ENCODE data around the gene LIMK1.
"Not testable (repeated sequence)": the region's sequence is repeated elsewhere in the genome, so short reads cannot be mapped to it uniquely, and the experiment has no call there.

The LIMK1 gene

DNA sequence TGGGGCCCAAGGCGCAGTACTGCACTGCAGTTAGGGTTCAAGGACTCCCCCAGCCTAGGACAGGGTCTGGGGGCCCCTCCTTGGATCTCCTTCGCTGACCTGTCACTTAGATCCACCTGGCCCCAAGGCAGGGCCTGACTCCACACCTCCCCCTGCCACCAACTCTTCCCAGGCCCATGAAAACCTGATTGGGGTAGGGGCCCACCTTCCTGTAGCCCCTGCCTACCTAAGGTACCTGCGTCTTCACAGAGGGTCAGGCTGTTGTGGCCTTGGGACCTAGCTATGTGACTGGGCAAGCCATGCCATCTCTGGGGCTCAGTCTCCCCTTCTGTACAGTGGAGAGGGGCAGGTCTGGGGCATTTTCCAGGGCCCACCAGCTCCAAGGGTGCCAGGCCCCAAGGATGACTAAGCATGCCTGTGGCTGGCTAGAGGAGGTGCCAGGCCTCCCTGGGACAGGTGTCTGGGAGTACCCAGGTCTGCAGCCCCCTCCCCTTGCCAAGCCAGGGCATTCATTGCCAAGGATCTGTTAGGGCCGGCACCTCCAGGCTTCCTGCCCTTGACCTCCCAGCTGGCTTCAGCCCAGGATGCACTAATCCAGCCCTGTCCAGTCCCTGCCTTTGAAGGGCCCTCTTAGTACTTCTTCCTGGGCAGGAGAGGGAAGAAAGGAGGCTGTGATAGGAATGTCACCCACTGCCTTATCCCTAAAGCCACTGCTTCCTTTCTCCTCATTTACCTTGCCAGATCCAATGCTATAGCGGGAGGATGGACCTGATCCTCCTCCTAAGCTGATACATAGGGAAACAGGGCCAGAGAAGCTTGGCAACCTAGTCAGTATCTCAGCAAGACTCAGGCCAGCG, 1.3 kb downstream of the LIMK1 start:
- DNase-seq, result no peak

GRCh38 chr7:74087791-74088453, 4.3 kb downstream of the LIMK1 start:
- DNase-seq, result no peak

- DNase-seq, result no peak
Measured at GRCh38 chr7:74092321-74092963, 8.8 kb downstream of the LIMK1 start.

DNA sequence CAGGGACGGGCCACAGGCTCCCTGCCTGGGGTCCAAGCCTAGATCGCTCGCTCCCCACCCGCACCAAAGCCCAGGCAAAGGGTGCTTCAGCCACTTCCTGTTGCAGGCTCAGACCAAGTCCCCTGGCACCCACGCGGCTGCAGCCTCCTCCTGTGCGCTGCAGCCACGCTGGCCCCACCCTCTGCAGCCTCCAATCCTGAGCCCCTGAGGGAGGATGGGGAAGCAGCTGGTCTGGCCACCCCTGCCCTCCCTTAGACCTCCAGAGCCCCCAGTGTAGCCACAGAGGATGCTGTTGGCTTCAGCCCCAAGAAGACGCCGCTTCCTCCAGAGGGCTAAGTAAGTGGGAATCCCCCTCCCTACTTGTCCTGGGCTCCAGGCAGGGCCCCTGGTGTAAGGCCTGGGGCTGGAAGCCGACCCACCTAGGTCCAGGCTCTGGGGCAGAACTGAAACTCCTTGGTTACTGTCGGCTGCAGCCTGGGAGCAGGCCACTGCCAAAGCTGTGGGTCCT, 9.4 kb downstream of the LIMK1 start:
- DNase-seq, result no peak

- no peak for DNase-seq
Measured at GRCh38 chr7:74093671-74094223, 10.1 kb downstream of the LIMK1 start.

- DNase-seq, result peak; percentile 79
Measured at GRCh38 chr7:74094224-74095101, 10.9 kb downstream of the LIMK1 start.

DNA sequence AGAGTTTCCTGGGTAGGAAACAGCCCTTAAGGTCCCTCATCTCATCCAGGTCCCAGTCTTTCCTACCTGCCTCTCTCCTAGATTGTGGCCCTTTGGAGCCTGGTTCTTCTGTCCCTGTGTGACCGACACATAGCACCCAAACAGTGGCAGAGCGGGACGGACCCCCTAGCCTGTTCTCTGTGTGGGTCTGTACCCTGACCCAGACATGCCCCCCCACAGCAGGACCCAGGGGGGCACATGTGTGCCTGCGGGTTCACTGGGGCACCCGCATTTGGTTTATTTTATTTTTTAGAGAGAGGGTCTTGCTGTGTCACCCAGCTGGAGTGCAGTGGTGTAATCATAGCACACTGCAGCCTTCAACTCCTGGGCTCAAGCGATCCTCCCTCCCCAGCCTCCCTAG, 11.5 kb downstream of the LIMK1 start:
- no peak for DNase-seq

DNA sequence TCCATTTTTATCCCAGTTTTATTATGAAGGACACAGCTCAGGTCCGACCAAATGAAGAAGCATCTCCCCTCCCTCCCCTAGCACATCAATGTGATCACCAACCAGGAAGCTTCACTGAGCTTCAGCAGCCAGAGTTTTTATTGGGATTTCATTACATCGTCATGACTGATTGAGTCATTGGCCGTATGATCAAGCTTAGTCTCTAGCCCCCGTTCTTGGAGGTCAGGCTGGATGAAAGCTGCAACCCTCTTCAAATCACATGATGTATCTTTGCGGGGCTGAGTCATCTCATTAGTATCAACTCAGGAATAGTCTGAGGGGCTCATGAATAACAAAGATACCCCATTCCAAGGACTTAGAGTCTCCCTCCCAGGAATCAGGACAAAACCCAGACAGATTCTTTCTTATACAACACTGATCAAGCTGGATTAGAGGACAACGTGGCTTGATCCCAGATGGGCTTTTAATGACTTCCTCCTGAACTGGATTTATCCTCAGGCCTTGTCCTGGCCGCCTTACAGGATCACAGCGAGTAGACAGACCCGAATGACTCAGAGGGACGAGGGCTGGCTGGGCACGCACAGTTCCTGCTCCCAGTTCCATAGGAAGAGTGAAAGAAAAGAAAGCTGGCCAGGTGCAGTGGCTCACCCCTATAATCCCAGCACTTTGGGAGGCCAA, 14.5 kb downstream of the LIMK1 start:
- no peak for DNase-seq

DNA sequence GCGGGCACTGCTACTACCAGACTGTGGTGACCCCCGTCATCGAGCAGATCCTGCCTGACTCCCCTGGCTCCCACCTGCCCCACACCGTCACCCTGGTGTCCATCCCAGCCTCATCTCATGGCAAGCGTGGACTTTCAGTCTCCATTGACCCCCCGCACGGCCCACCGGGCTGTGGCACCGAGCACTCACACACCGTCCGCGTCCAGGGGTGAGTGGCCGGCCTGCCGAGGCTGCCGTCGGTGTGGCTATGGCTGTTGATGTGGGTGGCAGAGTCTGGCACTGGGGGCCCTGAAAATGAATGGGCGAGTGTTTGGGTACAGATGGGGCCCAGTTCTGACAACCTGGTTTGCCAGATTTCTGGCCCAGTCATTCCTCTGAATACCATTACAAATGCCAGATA, 15.4 kb downstream of the LIMK1 start:
- no peak for DNase-seq

DNA sequence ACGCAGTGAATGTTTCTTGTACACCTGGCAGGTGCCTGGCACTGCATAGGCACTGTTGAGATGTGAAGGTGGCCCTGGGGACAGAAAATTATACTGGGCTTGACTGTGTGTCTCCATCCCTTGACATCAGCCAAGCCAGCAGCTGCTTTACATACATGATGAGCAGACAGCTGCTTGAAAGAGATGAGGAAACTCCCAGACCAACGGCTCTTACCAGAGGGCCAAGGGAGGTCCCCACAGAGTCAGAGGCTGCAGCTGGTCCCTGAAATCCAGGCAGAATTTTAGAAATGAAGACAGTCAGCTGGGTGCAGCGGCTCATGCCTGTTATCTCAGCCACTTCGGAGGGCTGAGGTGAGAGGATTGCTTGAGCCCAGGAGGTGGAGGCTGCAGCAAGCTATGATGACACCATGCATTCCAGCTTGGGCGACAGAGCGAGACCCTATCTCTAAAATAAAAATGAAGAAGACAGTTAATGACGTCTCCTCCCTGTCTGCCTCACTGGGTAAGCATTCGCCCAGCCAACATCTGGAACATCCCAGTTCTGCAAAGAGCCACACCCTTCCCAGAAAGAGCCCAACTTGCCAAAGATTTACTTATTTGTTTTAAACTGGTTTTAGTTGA, 17.6 kb downstream of the LIMK1 start:
- no peak for DNase-seq

GRCh38 chr7:74103219-74103772, 19.7 kb downstream of the LIMK1 start:
- DNase-seq, result no peak

GRCh38 chr7:74104702-74105101, 21.1 kb downstream of the LIMK1 start:
- DNase-seq, result no peak

GRCh38 chr7:74105992-74106391, 22.4 kb downstream of the LIMK1 start:
- no peak for DNase-seq

- no peak for DNase-seq
Measured at GRCh38 chr7:74106846-74107245, 23.2 kb downstream of the LIMK1 start.

GRCh38 chr7:74115326-74115725, 31.7 kb downstream of the LIMK1 start:
- no peak for DNase-seq

DNA sequence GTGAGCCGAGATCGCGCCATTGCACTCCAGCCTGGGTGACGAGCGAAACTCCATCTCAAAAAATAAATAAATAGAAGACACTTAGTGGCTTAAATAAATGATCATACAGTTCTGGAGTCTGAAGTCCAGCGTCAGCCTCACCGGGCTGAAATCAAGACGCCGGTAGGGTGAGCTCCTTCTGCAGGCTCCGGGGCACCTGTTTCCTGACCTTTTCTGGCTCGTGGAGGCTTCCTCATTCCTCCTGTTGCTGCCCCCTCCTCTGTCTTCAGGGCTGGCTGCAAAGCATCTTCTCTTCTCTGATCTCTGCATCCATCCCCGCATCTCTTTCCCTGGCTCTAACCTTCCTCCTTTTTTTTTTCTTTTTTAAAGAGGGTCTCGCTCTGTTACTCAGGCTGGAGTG, 32.8 kb downstream of the LIMK1 start:
- DNase-seq, result no peak

- DNase-seq, result no peak
Measured at GRCh38 chr7:74119831-74120230, 36.2 kb downstream of the LIMK1 start.

GRCh38 chr7:74121401-74122249, 38.0 kb downstream of the LIMK1 start:
- DNase-seq, result no peak

- DNase-seq, result not testable (repeated sequence)
Measured at GRCh38 chr7:74123892-74124291, 40.3 kb downstream of the LIMK1 start.

Measured in activated gamma-delta T cell treated with Interleukin-2 at 50 U/mL for 16 hours (primary cell).